Epidermal melanocyte (primary cell): ENCODE results near the gene NR5A2.

Experiments used
- DNase-seq: peaks from one replicate; pipeline ENCODE4 v3.0.0; 2011; ENCODE audit warnings: low spot score; ENCODE audit not compliant: insufficient read length

NR5A2 gene

GRCh38 chr1:200035956-200036618 lies 8.6 kb downstream of the NR5A2 start:
- DNase-seq: no peak

GRCh38 chr1:200036619-200037270 lies 9.2 kb downstream of the NR5A2 start:
- DNase-seq: no peak

GRCh38 chr1:200037501-200037900 lies 10.0 kb downstream of the NR5A2 start:
- no peak for DNase-seq

GRCh38 chr1:200037904-200038303 lies 10.4 kb downstream of the NR5A2 start:
- no peak for DNase-seq

- DNase-seq: no peak
Observed at GRCh38 chr1:200038325-200038980, 10.9 kb downstream of the NR5A2 start.

- DNase-seq: no peak
Observed at GRCh38 chr1:200038981-200039848, 11.7 kb downstream of the NR5A2 start.

GRCh38 chr1:200039849-200040474 lies 12.5 kb downstream of the NR5A2 start:
- DNase-seq: no peak

- DNase-seq: no peak
Observed at GRCh38 chr1:200040481-200041138, 13.1 kb downstream of the NR5A2 start.

- no peak for DNase-seq
Observed at GRCh38 chr1:200041337-200042118, 14.0 kb downstream of the NR5A2 start.

- DNase-seq: no peak
Observed at GRCh38 chr1:200042119-200042551, 14.6 kb downstream of the NR5A2 start.

GRCh38 chr1:200042552-200043335 lies 15.2 kb downstream of the NR5A2 start:
- no peak for DNase-seq

GRCh38 chr1:200043336-200043668 lies 15.8 kb downstream of the NR5A2 start:
- no peak for DNase-seq

GRCh38 chr1:200046115-200046514 lies 18.6 kb downstream of the NR5A2 start:
- DNase-seq: no peak

GRCh38 chr1:200048244-200048643 lies 20.7 kb downstream of the NR5A2 start:
- no peak for DNase-seq

GRCh38 chr1:200049810-200050209 lies 22.3 kb downstream of the NR5A2 start:
- DNase-seq: no peak

- no peak for DNase-seq
Observed at GRCh38 chr1:200051620-200052019, 24.1 kb downstream of the NR5A2 start.

GRCh38 chr1:200053091-200053490 lies 25.6 kb downstream of the NR5A2 start:
- no peak for DNase-seq

GRCh38 chr1:200053646-200054045 lies 26.1 kb downstream of the NR5A2 start:
- no peak for DNase-seq

GRCh38 chr1:200058341-200058740 lies 30.8 kb downstream of the NR5A2 start:
- no peak for DNase-seq
